HTERT RPE-1 (cell line): Measurements from ENCODE around the gene MAEA.
"Not testable (repeated sequence)": the region's sequence is repeated elsewhere in the genome, so short reads cannot be mapped to it uniquely, and the experiment has no call there.

ENCODE experiments used
- in situ Hi-C: fragments of 300-500 bp; cut with MboI; formaldehyde crosslinking; loops from 4 replicates; pipeline ENCODE4 v1.14.3; 2020; ENCODE audit warnings: low sequenced_read_pairs

The MAEA gene

DNA sequence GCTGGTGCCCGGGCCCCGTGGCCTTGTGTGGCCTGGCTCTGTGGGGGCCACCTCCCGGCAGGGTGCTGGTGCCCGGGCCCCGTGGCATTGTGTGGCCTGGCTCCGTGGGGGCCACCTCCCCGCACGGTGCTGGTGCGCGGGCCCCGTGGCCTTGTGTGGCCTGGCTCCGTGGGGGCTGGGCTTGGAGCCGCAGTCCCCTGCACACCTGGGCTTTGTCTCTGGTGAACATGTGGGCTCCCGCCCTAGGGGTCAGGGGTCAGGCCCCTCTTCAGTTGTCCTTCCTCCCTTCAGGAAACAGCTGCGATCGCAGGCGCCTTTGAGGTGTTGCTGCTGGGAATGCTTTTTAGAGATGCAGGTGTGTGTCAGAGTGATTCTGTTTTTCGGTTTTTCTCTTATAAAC lies 74.5 kb downstream of the MAEA start:
- in situ Hi-C loops, result no loop called here

DNA sequence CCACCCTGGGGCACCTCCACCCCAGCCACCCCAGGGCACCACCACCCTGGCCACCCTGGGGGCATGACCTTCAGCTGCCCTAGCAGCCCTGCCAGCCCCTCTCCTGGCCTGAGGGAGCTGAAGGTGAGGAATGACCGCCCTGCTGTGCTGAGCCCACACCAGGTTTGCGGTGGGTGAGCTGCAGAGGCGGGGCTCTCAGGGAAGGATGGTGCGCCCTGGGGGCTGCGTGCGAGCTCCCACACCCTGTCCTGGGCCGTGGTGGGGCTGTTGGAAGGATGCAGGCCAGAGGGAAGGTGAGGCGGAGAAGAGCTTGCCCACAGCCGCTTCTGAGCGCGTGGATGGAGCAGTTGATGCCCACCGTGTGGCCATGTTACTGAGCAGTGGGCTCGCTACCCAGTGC lies 75.1 kb downstream of the MAEA start:
- in situ Hi-C loops, result no loop called here

DNA sequence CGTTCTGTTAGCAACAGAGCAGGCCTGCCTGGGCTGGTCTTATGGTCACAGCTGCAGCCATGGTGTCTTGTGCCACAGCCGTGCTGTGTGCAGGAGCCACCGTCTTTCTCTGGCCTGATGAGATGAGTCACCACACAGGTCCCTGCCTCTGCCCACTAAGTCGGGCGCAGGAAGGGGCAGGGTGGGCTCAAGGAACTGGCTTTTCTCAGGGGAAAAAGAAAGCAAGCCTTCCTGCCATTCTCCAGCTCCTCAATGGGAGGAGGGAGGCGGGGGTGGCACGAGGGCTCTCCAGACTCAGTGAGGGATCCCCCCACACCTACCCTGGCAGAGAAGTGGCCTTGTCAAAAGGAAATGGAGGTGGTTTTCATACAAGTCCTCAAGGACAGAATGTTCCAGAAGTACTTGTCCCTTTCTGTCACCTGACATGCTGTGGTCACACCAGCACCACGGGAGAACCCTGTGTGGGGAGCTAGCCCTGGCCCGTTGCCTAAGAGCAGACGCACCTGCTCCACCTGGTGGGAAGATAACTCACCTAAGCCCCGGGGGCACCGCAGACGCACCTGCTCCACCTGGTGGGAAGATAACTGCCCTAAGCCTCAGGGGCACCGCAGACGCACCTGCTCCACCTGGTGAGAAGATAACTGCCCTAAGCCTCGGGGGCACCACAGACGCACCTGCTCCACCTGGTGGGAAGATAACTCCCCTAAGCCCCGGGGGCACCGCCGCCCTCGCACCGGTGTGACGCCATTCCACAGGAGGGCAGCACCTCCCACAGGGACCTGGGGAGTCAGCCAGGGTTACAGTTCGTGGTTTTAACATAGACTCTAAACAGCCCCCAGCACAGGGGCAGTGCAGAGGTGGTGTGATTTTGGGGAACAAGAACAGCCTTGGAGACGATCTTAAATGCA lies 75.8 kb downstream of the MAEA start:
- in situ Hi-C loops, result no loop called here

DNA sequence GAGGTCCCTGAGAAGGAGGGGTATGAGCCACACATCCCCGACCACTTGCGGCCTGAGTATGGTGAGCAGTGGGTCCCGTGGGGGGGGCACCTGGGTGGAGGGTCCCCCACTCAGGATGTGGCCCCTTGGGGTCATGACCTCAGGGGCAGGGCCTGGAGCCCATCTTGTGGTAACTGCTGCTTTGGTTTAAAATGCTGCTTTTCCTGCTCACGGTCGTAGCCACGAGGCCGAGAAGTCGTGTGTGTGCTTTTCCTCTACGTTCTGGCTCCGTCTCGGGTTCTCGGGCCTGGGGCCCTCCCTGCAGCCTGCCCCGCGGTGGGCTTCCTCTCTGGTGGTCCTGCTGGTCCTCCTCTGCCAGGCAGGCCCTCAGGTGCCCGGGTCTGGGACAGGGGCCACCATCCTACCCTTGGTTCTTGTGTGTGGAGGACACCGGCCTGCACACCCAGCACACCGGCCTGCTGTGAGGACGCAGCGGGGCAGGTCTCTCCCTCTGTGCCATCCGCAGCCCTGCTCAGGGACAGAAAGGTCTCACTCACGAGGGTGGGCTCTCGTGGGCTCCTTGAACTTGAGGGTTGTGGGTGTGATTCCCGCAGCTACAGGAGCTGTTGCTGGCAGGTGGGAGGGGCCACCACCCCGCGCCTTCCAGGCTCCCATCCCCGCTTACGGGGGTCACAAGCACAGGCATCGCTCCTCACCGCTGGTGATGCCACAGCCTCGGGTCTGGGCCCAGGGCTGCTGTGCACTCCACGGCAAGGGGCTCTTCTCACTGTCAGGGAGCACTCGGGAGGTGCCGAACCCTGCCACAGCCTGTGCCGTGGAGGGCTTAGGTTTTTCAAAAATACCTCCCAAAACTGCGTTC lies 76.9 kb downstream of the MAEA start:
- in situ Hi-C loops, result no loop called here

DNA sequence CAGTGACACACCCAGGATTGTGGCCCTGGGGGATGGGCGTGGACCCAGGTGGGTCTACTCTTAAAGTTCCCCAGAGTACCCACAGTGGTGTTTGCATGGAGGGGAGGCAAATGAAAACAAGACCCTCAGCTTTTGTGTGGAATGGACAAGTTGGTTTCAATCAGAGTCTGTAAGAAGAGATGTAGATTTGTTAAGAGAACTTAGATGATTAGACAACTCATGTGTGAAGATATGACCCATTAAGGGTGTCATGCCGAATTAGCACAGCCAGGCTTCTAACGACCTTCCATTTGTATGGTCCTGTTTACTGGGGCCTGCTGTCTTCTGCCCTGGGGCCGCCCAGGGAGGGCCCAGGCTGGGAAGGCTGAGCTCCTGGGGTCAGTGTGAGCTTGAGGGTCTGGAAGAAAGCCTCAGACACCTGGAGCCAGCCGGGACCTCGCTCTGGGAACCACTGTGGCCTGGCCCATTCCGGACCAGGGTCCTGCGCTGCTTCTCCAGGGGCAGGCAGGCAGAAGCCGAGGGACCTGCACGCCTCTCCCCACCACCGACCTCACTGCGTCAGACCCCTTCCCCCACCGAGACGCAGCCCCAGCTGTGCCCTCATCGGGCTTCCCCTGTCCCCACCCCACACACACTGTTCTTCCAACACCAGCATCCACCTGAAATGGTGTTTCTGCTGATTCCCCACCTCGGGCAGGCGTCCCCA lies 77.7 kb downstream of the MAEA start:
- in situ Hi-C loops, result no loop called here

- in situ Hi-C loops, result no loop called here
These were observed 78.2 kb downstream of the MAEA start for GRCh38 chr4:1367936-1368289.

- in situ Hi-C loops, result no loop called here
These were observed 78.9 kb downstream of the MAEA start for GRCh38 chr4:1368421-1369090.

- in situ Hi-C loops, result no loop called here
These were observed 79.4 kb downstream of the MAEA start for GRCh38 chr4:1369091-1369450.

DNA sequence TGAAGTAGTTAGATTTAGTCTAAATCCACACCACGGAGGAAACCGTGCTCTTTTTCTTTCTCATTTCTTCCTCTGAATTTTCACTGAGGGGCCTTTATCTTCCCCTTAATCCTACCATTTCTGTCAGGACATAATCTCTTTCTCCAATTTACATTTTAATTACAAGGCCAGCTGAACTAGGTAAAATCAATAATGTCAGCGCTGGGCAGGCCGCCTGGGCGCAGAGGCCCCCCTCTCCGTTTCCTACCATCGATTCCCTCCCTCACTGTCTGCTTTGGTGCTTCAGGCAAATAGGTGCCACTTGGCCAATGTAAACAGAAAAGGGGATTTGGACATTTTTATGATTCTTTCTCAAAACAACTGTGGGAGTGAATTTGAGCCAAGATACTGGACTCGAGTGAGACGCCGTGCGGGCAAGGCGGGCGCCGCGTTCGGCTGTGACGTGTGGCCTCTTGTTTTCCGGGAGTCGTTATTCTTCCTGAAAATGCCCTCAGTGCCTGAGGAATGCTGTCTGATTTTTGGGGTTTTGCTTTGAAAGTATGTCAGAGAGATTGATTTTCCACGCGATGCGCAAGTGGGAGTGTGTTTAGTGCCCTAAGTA lies 79.9 kb downstream of the MAEA start:
- in situ Hi-C loops, result no loop called here

GRCh38 chr4:1370321-1371124 lies 80.8 kb downstream of the MAEA start:
- in situ Hi-C loops, result no loop called here

- in situ Hi-C loops, result no loop called here
These were observed 81.8 kb downstream of the MAEA start for GRCh38 chr4:1371176-1372165.

GRCh38 chr4:1372576-1372975 lies 82.9 kb downstream of the MAEA start:
- in situ Hi-C loops, result not testable (repeated sequence)

- in situ Hi-C loops, result no loop called here
These were observed 84.4 kb downstream of the MAEA start for GRCh38 chr4:1373892-1374705.

DNA sequence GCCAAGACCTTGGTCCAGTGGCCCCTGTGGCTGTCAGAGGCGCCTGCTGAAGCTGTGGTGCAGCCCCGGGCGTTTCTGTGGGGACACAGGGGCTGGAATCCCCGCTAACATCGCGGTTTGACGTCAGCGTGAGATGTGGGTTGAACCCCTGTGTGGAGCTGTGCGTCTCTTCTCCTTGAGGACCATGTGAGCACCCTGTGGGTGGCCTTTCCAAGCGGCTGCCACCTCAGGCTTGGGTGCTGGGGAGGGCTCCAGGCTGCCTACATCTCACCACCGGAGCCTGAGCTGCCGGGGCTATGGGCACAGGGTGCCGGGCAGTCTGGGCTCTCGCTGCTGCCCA lies 85.0 kb downstream of the MAEA start:
- in situ Hi-C loops, result no loop called here

- in situ Hi-C loops, result no loop called here
These were observed 85.5 kb downstream of the MAEA start for GRCh38 chr4:1375051-1375721.

- in situ Hi-C loops, result no loop called here
These were observed 86.2 kb downstream of the MAEA start for GRCh38 chr4:1375761-1376322.

DNA sequence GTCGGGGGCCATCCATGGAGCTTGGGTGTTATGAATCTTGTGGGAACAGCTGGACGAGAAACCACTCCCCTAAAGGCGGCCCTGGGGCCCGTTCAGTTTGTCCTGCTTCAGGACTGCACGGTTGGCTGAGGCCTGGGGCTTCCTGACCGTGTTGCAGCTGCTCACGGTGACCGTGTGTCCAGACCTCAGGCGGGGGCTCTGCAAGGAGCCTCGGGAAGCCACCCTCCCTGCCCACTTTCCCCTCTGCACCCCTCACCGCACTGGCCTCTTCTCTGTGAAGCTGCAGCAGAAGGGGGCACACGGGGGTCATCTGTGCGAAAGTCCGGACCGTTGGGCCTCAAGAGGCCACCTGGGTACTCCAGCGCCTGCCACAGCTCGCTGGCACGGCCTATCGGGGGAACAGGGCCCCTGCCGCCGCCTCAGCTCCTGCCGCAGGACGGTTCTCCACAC lies 86.7 kb downstream of the MAEA start:
- in situ Hi-C loops, result no loop called here
